GM18951 (cell line): ENCODE measurements around the gene MAPK4.

ENCODE experiments used
- POLR2A ChIP-seq: IDR thresholded peaks from 4 replicates; pipeline ENCODE4 v1.6.1; 2011; ENCODE audit warnings: mild to moderate bottlenecking; ENCODE audit not compliant: insufficient read length, insufficient read depth; ENCODE audit errors: extremely low read depth
- in situ Hi-C: fragments of 300-500 bp; cut with MboI; formaldehyde crosslinking; loops from one replicate; pipeline ENCODE4 v1.12.0; 2022; ENCODE audit warnings: low sequenced_read_pairs, mixed read lengths, inconsistent platforms; ENCODE audit not compliant: unreplicated experiment

The MAPK4 gene

GRCh38 chr18:50727721-50728471, 168.0 kb downstream of the MAPK4 start:
- in situ Hi-C loops, result no loop called here
- TF ChIP-seq POLR2A, result no peak

- in situ Hi-C loops, result no loop called here
- TF ChIP-seq POLR2A, result no peak
These were observed 169.5 kb downstream of the MAPK4 start for GRCh38 chr18:50729376-50729775.

- TF ChIP-seq POLR2A, result no peak
- in situ Hi-C loops, result no loop called here
These were observed 170.1 kb downstream of the MAPK4 start for GRCh38 chr18:50729986-50730385.

GRCh38 chr18:50734342-50734741, 174.5 kb downstream of the MAPK4 start:
- no peak for TF ChIP-seq POLR2A
- in situ Hi-C loops, result no loop called here

GRCh38 chr18:50734886-50735285, 175.0 kb downstream of the MAPK4 start:
- in situ Hi-C loops, result no loop called here

GRCh38 chr18:50737127-50737526, 177.2 kb downstream of the MAPK4 start:
- no peak for TF ChIP-seq POLR2A
- in situ Hi-C loops, result no loop called here

More at GRCh38 chr18:50734886-50735285, 175.0 kb downstream of the MAPK4 start:
- no peak for TF ChIP-seq POLR2A

- in situ Hi-C loops, result no loop called here
- TF ChIP-seq POLR2A, result no peak
These were observed 178.3 kb downstream of the MAPK4 start for GRCh38 chr18:50738098-50738757.

- TF ChIP-seq POLR2A, result no peak
- in situ Hi-C loops, result no loop called here
These were observed 183.1 kb downstream of the MAPK4 start for GRCh38 chr18:50742952-50743351.

GRCh38 chr18:50744253-50744652, 184.4 kb downstream of the MAPK4 start:
- in situ Hi-C loops, result no loop called here
- TF ChIP-seq POLR2A, result no peak

GRCh38 chr18:50745945-50746344, 186.1 kb downstream of the MAPK4 start:
- in situ Hi-C loops, result no loop called here
- TF ChIP-seq POLR2A, result no peak

- in situ Hi-C loops, result no loop called here
These were observed 188.0 kb downstream of the MAPK4 start for GRCh38 chr18:50747849-50748242.

GRCh38 chr18:50748243-50749229, 188.6 kb downstream of the MAPK4 start:
- no peak for TF ChIP-seq POLR2A
- in situ Hi-C loops, result no loop called here

More at GRCh38 chr18:50747849-50748242, 188.0 kb downstream of the MAPK4 start:
- no peak for TF ChIP-seq POLR2A

- no peak for TF ChIP-seq POLR2A
- in situ Hi-C loops, result no loop called here
These were observed 189.5 kb downstream of the MAPK4 start for GRCh38 chr18:50749421-50749820.

- in situ Hi-C loops, result no loop called here
- TF ChIP-seq POLR2A, result no peak
These were observed 190.1 kb downstream of the MAPK4 start for GRCh38 chr18:50749945-50750344.
